ENCODE results near the gene MACROD2.

Gene MACROD2

GRCh38 chr20:15812696-15813095 lies 1817.4 kb downstream of the MACROD2 start:
- DNase-seq, result no peak

- DNase-seq, result no peak
Measured at GRCh38 chr20:15814360-15814759, 1819.0 kb downstream of the MACROD2 start.

- peak; percentile 18 for DNase-seq
Measured at GRCh38 chr20:15814911-15815310, 1819.6 kb downstream of the MACROD2 start.

GRCh38 chr20:15817351-15817750 lies 1822.0 kb downstream of the MACROD2 start:
- no peak for DNase-seq

GRCh38 chr20:15818651-15819071 lies 1823.3 kb downstream of the MACROD2 start:
- peak; percentile 43 for DNase-seq

- DNase-seq, result no peak
Measured at GRCh38 chr20:15823718-15824117, 1828.4 kb downstream of the MACROD2 start.

GRCh38 chr20:15827628-15828027 lies 1832.3 kb downstream of the MACROD2 start:
- no peak for DNase-seq

GRCh38 chr20:15831201-15831600 lies 1835.9 kb downstream of the MACROD2 start:
- DNase-seq, result no peak

GRCh38 chr20:15832512-15832911 lies 1837.2 kb downstream of the MACROD2 start:
- DNase-seq, result no peak

GRCh38 chr20:15834857-15835256 lies 1839.5 kb downstream of the MACROD2 start:
- DNase-seq, result peak; percentile 94

GRCh38 chr20:15835811-15836210 lies 1840.5 kb downstream of the MACROD2 start:
- DNase-seq, result no peak

GRCh38 chr20:15836634-15837033 lies 1841.3 kb downstream of the MACROD2 start:
- no peak for DNase-seq

GRCh38 chr20:15837563-15837962 lies 1842.2 kb downstream of the MACROD2 start:
- no peak for DNase-seq

- DNase-seq, result no peak
Measured at GRCh38 chr20:15838466-15838865, 1843.2 kb downstream of the MACROD2 start.

- no peak for DNase-seq
Measured at GRCh38 chr20:15840636-15841301, 1845.5 kb downstream of the MACROD2 start.

- no peak for DNase-seq
Measured at GRCh38 chr20:15842872-15843271, 1847.6 kb downstream of the MACROD2 start.

GRCh38 chr20:15843777-15844176 lies 1848.5 kb downstream of the MACROD2 start:
- no peak for DNase-seq

GRCh38 chr20:15847196-15847784 lies 1852.0 kb downstream of the MACROD2 start:
- peak; percentile 31 for DNase-seq

GRCh38 chr20:15848126-15848525 lies 1852.8 kb downstream of the MACROD2 start:
- DNase-seq, result peak; percentile 14

GRCh38 chr20:15848995-15849610 lies 1853.8 kb downstream of the MACROD2 start:
- DNase-seq, result no peak

- DNase-seq, result peak; percentile 66
Measured at GRCh38 chr20:15851576-15852215, 1856.4 kb downstream of the MACROD2 start.

- DNase-seq, result peak; percentile 8
Measured at GRCh38 chr20:15854911-15855310, 1859.6 kb downstream of the MACROD2 start.

GRCh38 chr20:15857173-15857784 lies 1862.0 kb downstream of the MACROD2 start:
- peak; percentile 22 for DNase-seq

All from NCI-H2171 treated with DMSO at 0.1 percent for 48 hours (cell line).